HEK293 (cell line): ENCODE results near the gene PCSK2.

Source experiments
- CTCF ChIA-PET: fragments of 350-600 bp; formaldehyde crosslinking; extraction: SDS; loops from one replicate; lab custom pipeline; 2021; ENCODE audit warnings: antibody characterized with exemption; lab: Yijun Ruan, JAX
- POLR2A ChIA-PET: fragments of 300-600 bp; formaldehyde crosslinking; extraction: SDS; loops from one replicate; lab custom pipeline; 2020; ENCODE audit warnings: antibody characterized with exemption, inconsistent platforms; lab: Yijun Ruan, JAX
- H3K27ac ChIP-seq: fragments of 200-500 bp; sonication (Bioruptor generic); 2 replicates; pipeline ENCODE4 v1.5.1; 2014; ENCODE audit warnings: low read depth, low read length, control low read depth, inconsistent platforms; ENCODE audit errors: extremely low read depth
- H3K36me3 ChIP-seq, 2 experiments: fragments of 200-500 bp in 1 of 2; sonication (Bioruptor generic) in 1 of 2; 1 replicate in 1 of 2; 2 replicates in 1 of 2; pipeline ENCODE4 v1.5.1; 2014 to 2017; ENCODE audit warnings: inconsistent platforms in 2 of 2, low read length in 2 of 2; ENCODE audit not compliant: control insufficient read depth in 2 of 2, insufficient read depth in 1 of 2
- H3K4me1 ChIP-seq: fragments of 200-500 bp; sonication (Bioruptor generic); 2 replicates; pipeline ENCODE4 v1.5.1; 2014; ENCODE audit warnings: mild to moderate bottlenecking, low read length, inconsistent platforms; ENCODE audit not compliant: control insufficient read depth, insufficient read depth
- H3K4me3 ChIP-seq: 2 replicates; pipeline ENCODE4 v1.5.1; 2011; ENCODE audit warnings: low read depth, mild to moderate bottlenecking, control low read depth, low read length, moderate library complexity
- H3K9me3 ChIP-seq: fragments of 200-500 bp; sonication (Bioruptor generic); 2 replicates; pipeline ENCODE4 v1.5.1; 2014; ENCODE audit warnings: low read depth, low read length, inconsistent platforms; ENCODE audit not compliant: control insufficient read depth, insufficient read depth
- KLF7 ChIP-seq: fragments of 450-650 bp; formaldehyde crosslinking; IDR thresholded peaks from 2 replicates; pipeline ENCODE4 v1.5.1; 2016; ENCODE audit warnings: missing biosample characterization, missing genetic modification characterization, borderline replicate concordance
- YY1 ChIP-seq: fragments of 450-650 bp; formaldehyde crosslinking; IDR thresholded peaks from 2 replicates; pipeline ENCODE4 v1.5.1; 2018; ENCODE audit warnings: missing biosample characterization, missing genetic modification characterization
- ZBTB20 ChIP-seq: fragments of 450-650 bp; formaldehyde crosslinking; IDR thresholded peaks from 2 replicates; pipeline ENCODE4 v1.5.1; 2016; ENCODE audit warnings: missing biosample characterization, missing genetic modification characterization
- ZBTB21 ChIP-seq: fragments of 450-650 bp; formaldehyde crosslinking; IDR thresholded peaks from 2 replicates; pipeline ENCODE4 v1.5.1; 2017; ENCODE audit warnings: missing biosample characterization, missing genetic modification characterization
- ZBTB26 ChIP-seq: fragments of 450-650 bp; formaldehyde crosslinking; optimal IDR thresholded peaks from 2 replicates; pipeline ENCODE3; 2016; ENCODE audit warnings: missing biosample characterization, mild to moderate bottlenecking, missing genetic modification characterization
- ZFHX2 ChIP-seq: fragments of 450-650 bp; formaldehyde crosslinking; conservative IDR thresholded peaks from 2 replicates; pipeline ENCODE4 v1.5.1; 2016; ENCODE audit warnings: missing biosample characterization, missing genetic modification characterization
- ZNF138 ChIP-seq: fragments of 450-650 bp; formaldehyde crosslinking; IDR thresholded peaks from 2 replicates; pipeline ENCODE4 v1.5.1; 2016; ENCODE audit warnings: missing biosample characterization, missing genetic modification characterization, borderline replicate concordance
- ZNF473 ChIP-seq: fragments of 450-650 bp; formaldehyde crosslinking; IDR thresholded peaks from 2 replicates; pipeline ENCODE4 v1.5.1; 2017; ENCODE audit warnings: missing biosample characterization, missing genetic modification characterization
- ZNF530 ChIP-seq: fragments of 450-650 bp; formaldehyde crosslinking; IDR thresholded peaks from 2 replicates; pipeline ENCODE4 v1.5.1; 2016; ENCODE audit warnings: low read depth, missing biosample characterization, missing genetic modification characterization
- ZNF768 ChIP-seq: fragments of 450-650 bp; formaldehyde crosslinking; IDR thresholded peaks from 2 replicates; pipeline ENCODE4 v1.5.1; 2018; ENCODE audit warnings: missing biosample characterization, mild to moderate bottlenecking, missing genetic modification characterization
- ZNF792 ChIP-seq: fragments of 450-650 bp; formaldehyde crosslinking; IDR thresholded peaks from 2 replicates; pipeline ENCODE4 v1.5.1; 2016; ENCODE audit warnings: missing biosample characterization, missing genetic modification characterization
- TF ChIP-seq, protein P1 (sequence below): fragments of 450-650 bp; formaldehyde crosslinking; IDR thresholded peaks from 2 replicates; pipeline ENCODE4 v1.5.1; 2017; ENCODE audit warnings: missing biosample characterization, missing genetic modification characterization
- TF ChIP-seq, protein P2 (sequence below): fragments of 450-650 bp; formaldehyde crosslinking; IDR thresholded peaks from 2 replicates; pipeline ENCODE4 v1.5.1; 2016; ENCODE audit warnings: missing biosample characterization, missing genetic modification characterization
- TF ChIP-seq, protein P3 (sequence below): fragments of 450-650 bp; formaldehyde crosslinking; IDR thresholded peaks from 2 replicates; pipeline ENCODE4 v1.5.1; 2016; ENCODE audit warnings: missing biosample characterization, missing genetic modification characterization
- TF ChIP-seq, protein P4 (sequence below): fragments of 450-650 bp; formaldehyde crosslinking; conservative IDR thresholded peaks from 2 replicates; pipeline ENCODE4 v1.5.1; 2016; ENCODE audit warnings: low read depth, missing biosample characterization, missing genetic modification characterization

PCSK2 gene

DNA sequence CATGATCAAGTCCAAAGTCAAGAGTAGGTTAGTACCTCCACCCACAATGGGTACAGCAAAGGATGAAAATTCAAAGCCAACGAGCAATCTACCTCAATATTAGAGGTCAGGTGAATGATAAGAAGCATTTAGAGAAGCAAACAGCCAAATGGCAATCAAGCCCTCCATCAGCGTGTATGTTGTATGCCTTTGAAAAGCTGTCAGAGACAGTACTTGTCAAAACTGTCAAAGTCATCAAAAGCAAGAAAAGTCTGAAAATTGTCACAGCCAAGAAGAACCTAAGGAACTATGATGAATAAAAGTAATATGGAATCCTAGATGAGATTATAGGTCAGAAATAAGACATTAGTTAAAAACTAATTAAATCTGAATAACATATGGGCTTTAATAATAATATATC lies 99.3 kb downstream of the PCSK2 start:
- Histone ChIP-seq H3K27ac (no peak overlapping the region), H3K9me3 (no peaks in the 10 kb centered on the region)
- TF ChIP-seq, protein P1, sequence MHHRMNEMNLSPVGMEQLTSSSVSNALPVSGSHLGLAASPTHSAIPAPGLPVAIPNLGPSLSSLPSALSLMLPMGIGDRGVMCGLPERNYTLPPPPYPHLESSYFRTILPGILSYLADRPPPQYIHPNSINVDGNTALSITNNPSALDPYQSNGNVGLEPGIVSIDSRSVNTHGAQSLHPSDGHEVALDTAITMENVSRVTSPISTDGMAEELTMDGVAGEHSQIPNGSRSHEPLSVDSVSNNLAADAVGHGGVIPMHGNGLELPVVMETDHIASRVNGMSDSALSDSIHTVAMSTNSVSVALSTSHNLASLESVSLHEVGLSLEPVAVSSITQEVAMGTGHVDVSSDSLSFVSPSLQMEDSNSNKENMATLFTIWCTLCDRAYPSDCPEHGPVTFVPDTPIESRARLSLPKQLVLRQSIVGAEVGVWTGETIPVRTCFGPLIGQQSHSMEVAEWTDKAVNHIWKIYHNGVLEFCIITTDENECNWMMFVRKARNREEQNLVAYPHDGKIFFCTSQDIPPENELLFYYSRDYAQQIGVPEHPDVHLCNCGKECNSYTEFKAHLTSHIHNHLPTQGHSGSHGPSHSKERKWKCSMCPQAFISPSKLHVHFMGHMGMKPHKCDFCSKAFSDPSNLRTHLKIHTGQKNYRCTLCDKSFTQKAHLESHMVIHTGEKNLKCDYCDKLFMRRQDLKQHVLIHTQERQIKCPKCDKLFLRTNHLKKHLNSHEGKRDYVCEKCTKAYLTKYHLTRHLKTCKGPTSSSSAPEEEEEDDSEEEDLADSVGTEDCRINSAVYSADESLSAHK (tag by site-specific recombination): no peak
- no peak for TF ChIP-seq ZBTB21
- TF ChIP-seq, protein P2, sequence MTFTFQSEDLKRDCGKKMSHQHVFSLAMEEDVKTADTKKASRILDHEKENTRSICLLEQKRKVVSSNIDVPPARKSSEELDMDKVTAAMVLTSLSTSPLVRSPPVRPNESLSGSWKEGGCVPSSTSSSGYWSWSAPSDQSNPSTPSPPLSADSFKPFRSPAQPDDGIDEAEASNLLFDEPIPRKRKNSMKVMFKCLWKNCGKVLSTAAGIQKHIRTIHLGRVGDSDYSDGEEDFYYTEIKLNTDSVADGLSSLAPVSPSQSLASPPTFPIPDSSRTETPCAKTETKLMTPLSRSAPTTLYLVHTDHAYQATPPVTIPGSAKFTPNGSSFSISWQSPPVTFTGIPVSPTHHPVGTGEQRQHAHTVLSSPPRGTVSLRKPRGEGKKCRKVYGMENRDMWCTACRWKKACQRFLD (tag by site-specific recombination): no peak
- TF ChIP-seq ZBTB26 (tag by site-specific recombination): no peak
- TF ChIP-seq, protein P3, sequence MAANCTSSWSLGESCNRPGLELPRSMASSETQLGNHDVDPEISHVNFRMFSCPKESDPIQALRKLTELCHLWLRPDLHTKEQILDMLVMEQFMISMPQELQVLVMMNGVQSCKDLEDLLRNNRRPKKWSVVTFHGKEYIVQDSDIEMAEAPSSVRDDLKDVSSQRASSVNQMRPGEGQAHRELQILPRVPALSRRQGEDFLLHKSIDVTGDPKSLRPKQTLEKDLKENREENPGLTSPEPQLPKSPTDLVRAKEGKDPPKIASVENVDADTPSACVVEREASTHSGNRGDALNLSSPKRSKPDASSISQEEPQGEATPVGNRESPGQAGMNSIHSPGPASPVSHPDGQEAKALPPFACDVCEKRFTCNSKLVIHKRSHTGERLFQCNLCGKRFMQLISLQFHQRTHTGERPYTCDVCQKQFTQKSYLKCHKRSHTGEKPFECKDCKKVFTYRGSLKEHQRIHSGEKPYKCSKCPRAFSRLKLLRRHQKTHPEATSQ (tag by site-specific recombination): no peak
- no peak for TF ChIP-seq ZNF792
- TF ChIP-seq ZNF138: no peak
- no peak for TF ChIP-seq KLF7 (tag by site-specific recombination)
- TF ChIP-seq ZBTB20 (tag by site-specific recombination): no peak
- TF ChIP-seq, protein P4, sequence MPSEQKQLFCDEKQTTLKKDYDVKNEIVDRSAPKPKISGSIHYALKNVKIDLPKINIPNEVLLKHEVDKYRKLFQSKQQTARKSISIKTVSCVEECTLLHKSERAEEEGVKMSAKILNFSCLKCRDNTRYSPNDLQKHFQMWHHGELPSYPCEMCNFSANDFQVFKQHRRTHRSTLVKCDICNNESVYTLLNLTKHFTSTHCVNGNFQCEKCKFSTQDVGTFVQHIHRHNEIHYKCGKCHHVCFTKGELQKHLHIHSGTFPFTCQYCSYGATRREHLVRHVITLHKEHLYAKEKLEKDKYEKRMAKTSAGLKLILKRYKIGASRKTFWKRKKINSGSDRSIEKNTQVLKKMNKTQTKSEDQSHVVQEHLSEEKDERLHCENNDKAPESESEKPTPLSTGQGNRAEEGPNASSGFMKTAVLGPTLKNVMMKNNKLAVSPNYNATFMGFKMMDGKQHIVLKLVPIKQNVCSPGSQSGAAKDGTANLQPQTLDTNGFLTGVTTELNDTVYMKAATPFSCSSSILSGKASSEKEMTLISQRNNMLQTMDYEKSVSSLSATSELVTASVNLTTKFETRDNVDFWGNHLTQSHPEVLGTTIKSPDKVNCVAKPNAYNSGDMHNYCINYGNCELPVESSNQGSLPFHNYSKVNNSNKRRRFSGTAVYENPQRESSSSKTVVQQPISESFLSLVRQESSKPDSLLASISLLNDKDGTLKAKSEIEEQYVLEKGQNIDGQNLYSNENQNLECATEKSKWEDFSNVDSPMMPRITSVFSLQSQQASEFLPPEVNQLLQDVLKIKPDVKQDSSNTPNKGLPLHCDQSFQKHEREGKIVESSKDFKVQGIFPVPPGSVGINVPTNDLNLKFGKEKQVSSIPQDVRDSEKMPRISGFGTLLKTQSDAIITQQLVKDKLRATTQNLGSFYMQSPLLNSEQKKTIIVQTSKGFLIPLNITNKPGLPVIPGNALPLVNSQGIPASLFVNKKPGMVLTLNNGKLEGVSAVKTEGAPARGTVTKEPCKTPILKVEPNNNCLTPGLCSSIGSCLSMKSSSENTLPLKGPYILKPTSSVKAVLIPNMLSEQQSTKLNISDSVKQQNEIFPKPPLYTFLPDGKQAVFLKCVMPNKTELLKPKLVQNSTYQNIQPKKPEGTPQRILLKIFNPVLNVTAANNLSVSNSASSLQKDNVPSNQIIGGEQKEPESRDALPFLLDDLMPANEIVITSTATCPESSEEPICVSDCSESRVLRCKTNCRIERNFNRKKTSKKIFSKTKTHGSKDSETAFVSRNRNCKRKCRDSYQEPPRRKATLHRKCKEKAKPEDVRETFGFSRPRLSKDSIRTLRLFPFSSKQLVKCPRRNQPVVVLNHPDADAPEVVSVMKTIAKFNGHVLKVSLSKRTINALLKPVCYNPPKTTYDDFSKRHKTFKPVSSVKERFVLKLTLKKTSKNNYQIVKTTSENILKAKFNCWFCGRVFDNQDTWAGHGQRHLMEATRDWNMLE (tag by site-specific recombination): no peak
- no peak for TF ChIP-seq YY1
- TF ChIP-seq ZNF473: no peak
- no peak for TF ChIP-seq ZNF530 (tag by site-specific recombination)
- TF ChIP-seq ZNF768 (tag by site-specific recombination): no peak
- no peak for TF ChIP-seq ZFHX2
- TF ChIP-seq, all 188 proteins: peak for 0
- POLR2A ChIA-PET: no interaction called here
- H3K36me3 ChIP-seq: no peaks in the 10 kb centered on the region
- H3K4me3 ChIP-seq: no peak overlapping the region
- CTCF ChIA-PET: no interaction called here
- H3K4me1 ChIP-seq: no peaks in the 10 kb centered on the region
